Suprapubic skin (tissue), 4 donors: ENCODE results near the gene SCIN. TPM values are rescaled to one million over a fixed set of nuclear protein-coding genes. Genes with fewer than 3 reads are reported as not detected.
"Not testable (repeated sequence)": the region's sequence is repeated elsewhere in the genome, so short reads cannot be mapped to it uniquely, and the experiment has no call there.

Source experiments
- DNase-seq, 2 donors: peaks; one replicate each; pipeline ENCODE4 v3.0.0-alpha.2; 2019; ENCODE audit warnings: low spot score in 2 of 2
- H3K27ac ChIP-seq: fragments of 200-600 bp; sonication (generic); one replicate; pipeline ENCODE4 v1.5.1; 2019
- H3K27me3 ChIP-seq: fragments of 200-600 bp; sonication (generic); one replicate; pipeline ENCODE4 v1.5.1; 2019
- H3K36me3 ChIP-seq: fragments of 200-600 bp; sonication (generic); one replicate; pipeline ENCODE4 v1.5.1; 2019
- H3K4me1 ChIP-seq: fragments of 200-600 bp; sonication (generic); one replicate; pipeline ENCODE4 v1.5.1; 2019
- H3K4me3 ChIP-seq: fragments of 200-600 bp; sonication (generic); one replicate; pipeline ENCODE4 v1.5.1; 2019; ENCODE audit warnings: mild to moderate bottlenecking
- H3K9me3 ChIP-seq: fragments of 200-600 bp; sonication (generic); one replicate; pipeline ENCODE4 v1.5.1; 2019
- CTCF ChIP-seq, 2 donors: fragments of 200-600 bp in 1 of 2; fragments of 450-650 bp in 1 of 2; sonication (generic) in 1 of 2; IDR thresholded peaks; one replicate each; pipeline ENCODE4 v1.5.1; 2016 to 2019; ENCODE audit warnings: antibody characterized with exemption in 2 of 2, mild to moderate bottlenecking in 1 of 2, moderate library complexity in 1 of 2
- EP300 ChIP-seq: sonication (generic); formaldehyde crosslinking; IDR thresholded peaks from one replicate; pipeline ENCODE4 v1.6.1; 2017; ENCODE audit warnings: antibody characterized with exemption
- POLR2A ChIP-seq, 2 donors: fragments of 450-650 bp; IDR thresholded peaks; one replicate each; pipeline ENCODE4 v1.6.1; 2017; ENCODE audit warnings: antibody characterized with exemption in 2 of 2, mild to moderate bottlenecking in 2 of 2, moderate library complexity in 2 of 2
- POLR2AphosphoS5 ChIP-seq, 3 donors: sonication (generic); formaldehyde crosslinking; IDR thresholded peaks; one replicate each; pipeline ENCODE4 v1.6.1; 2017; ENCODE audit warnings: antibody characterized with exemption in 3 of 3
- whole genome bisulfite sequencing: methylation state at CpG from one replicate; pipeline ENCODE4 v1.1.5; 2018; 5-methylcytosine and 5-hydroxymethylcytosine counted together
- total RNA-seq, 4 donors: library from RNA; depleted of rRNA; stranded (reverse); fragments of >200 nt; gene quantifications; one replicate each; pipeline ENCODE4 v1.1.0, GENCODE V29; 2016

The SCIN gene
- 1 to 10 TPM; 3.1 to 4.9 (median 3.8) TPM for total RNA-seq

GRCh38 chr7:12570534-12571461 is at the start of gene SCIN:
Gene SCIN (plus strand): TSS chr7:12570720. CDS start chr7:12570787, 67 bp downstream.
- 21% methylated on average over 27 of the region's 74 CpGs for WGBS
- Histone ChIP-seq H3K36me3 (no peaks in the 10 kb centered on the region), H3K4me3 (peak within 1 kb of the TSS; percentile 54), H3K9me3 (no peaks in the 10 kb centered on the region), H3K27ac (peak within 1 kb of the TSS; percentile 6), H3K4me1 (peaks cover 15% of the 10 kb centered on the region), H3K27me3 (peaks cover 20% of the 10 kb centered on the region)
- DNase-seq, result no peak
- no peak for TF ChIP-seq EP300
- TF ChIP-seq POLR2AphosphoS5 (IDR thresholded peaks at IDR 0.05), result no peak
- no peak for TF ChIP-seq POLR2A (IDR thresholded peaks at IDR 0.05)
- TF ChIP-seq CTCF (IDR thresholded peaks at IDR 0.05), result no peak

DNA sequence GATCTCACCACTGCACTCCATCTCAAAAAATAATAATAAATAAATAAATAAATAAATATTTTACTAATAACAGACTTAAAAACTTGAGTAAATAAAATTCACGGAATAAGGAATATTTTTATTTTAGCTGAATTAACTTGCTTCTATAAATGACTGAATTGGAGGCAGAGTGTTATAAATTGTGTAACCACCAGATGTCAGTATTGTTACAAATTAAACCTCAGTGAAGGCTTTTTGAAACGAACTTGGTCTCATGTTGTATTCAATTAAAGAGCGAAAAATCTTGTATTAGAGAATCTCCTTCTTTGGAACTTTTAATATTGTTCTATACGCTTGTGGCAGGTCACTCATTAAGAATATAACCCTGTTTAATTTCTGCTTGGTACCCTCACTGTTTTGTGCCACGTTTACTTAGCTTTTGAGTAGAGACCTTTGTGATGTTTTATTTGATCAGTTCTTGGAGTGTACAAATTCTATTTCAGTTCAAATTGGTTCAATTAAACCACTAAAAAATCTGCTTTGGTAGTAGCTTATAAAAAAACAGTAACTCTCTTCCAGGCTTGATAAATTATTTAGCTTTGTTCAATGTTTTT is 45.6 kb upstream of the SCIN start:
- DNase-seq, result no peak
- no peaks in the 10 kb centered on the region for H3K4me1 ChIP-seq
- no peaks in the 10 kb centered on the region for H3K9me3 ChIP-seq
- no peaks in the 10 kb centered on the region for H3K36me3 ChIP-seq
- H3K4me3 ChIP-seq, result no peak overlapping the region
- H3K27ac ChIP-seq, result no peak overlapping the region
- WGBS, result 13% methylated on average over 5 of the region's 5 CpGs
- TF ChIP-seq CTCF (IDR thresholded peaks at IDR 0.05) (peak; percentile 29 to 40), EP300 (no peak), POLR2A (IDR thresholded peaks at IDR 0.05) (no peak)
- no peaks in the 10 kb centered on the region for H3K27me3 ChIP-seq

DNA sequence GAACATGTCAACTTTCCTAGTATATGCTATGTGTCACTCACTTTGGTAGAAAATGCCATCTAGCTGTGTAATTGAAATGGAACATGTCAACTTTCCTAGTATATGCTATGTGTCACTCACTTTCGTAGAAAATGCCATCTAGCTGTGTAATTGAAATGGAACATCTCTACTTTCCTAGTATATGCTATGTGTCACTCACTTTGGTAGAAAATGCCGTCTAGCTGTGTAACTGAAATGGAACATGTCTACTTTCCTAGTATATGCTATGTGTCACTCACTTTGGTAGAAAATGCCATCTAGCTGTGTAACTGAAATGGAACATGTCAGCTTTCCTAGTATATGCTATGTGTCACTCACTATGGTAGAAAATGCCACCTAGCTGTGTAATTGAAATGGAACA is 43.8 kb upstream of the SCIN start:
- H3K27ac ChIP-seq, H3K27me3 ChIP-seq: not testable (repeated sequence)
- WGBS, result 83% methylated on average over 2 of the region's 2 CpGs

DNA sequence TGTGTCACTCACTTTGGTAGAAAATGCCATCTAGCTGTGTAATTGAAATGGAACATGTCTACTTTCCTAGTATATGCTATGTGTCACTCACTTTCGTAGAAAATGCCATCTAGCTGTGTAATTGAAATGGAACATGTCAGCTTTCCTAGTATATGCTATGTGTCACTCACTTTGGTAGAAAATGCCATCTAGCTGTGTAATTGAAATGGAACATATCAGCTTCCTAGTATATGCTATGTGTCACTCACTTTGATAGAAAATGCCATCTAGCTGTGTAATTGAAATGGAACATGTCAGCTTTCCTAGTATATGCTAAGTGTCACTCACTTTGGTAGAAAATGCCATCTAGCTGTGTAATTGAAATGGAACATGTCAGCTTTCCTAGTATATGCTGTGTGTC is 42.9 kb upstream of the SCIN start:
- not testable (repeated sequence) for H3K4me1 ChIP-seq, H3K36me3 ChIP-seq, DNase-seq, H3K27me3 ChIP-seq, H3K9me3 ChIP-seq, H3K27ac ChIP-seq, H3K4me3 ChIP-seq
- 95% methylated on average over 1 of the region's 1 CpG for WGBS

More for the DNA sequence above, 43.8 kb upstream of the SCIN start:
- H3K4me3 ChIP-seq, DNase-seq, H3K4me1 ChIP-seq, H3K36me3 ChIP-seq, H3K9me3 ChIP-seq: not testable (repeated sequence)

GRCh38 chr7:12529971-12530710 is 40.4 kb upstream of the SCIN start:
- WGBS, result 92% methylated on average over 8 of the region's 8 CpGs
- Histone ChIP-seq H3K27ac (no peak overlapping the region), H3K27me3 (no peaks in the 10 kb centered on the region), H3K4me3 (no peak overlapping the region), H3K9me3 (no peaks in the 10 kb centered on the region), H3K36me3 (no peaks in the 10 kb centered on the region), H3K4me1 (no peaks in the 10 kb centered on the region)
- TF ChIP-seq POLR2AphosphoS5 (IDR thresholded peaks at IDR 0.05) (no peak), EP300 (no peak), CTCF (IDR thresholded peaks at IDR 0.05) (no peak), POLR2A (IDR thresholded peaks at IDR 0.05) (no peak)
- DNase-seq, result no peak

GRCh38 chr7:12531784-12532183 is 38.7 kb upstream of the SCIN start:
- no peak for TF ChIP-seq POLR2AphosphoS5 (IDR thresholded peaks at IDR 0.05)
- no peak for TF ChIP-seq POLR2A (IDR thresholded peaks at IDR 0.05)
- H3K9me3 ChIP-seq, result no peaks in the 10 kb centered on the region

More at GRCh38 chr7:12531784-12532183, 38.7 kb upstream of the SCIN start:
- Histone ChIP-seq H3K4me3 (no peak overlapping the region), H3K4me1 (no peaks in the 10 kb centered on the region), H3K27me3 (no peaks in the 10 kb centered on the region), H3K36me3 (no peaks in the 10 kb centered on the region), H3K27ac (no peak overlapping the region)
- 97% methylated on average over 4 of the region's 4 CpGs for WGBS
- DNase-seq, result no peak
